Activated T-helper 2 cell treated with anti-CD3 and anti-CD28 coated beads, Interferon-gamma antibody, Interleukin-2, Interleukin-4, amounts not matched to agents 10 μg/mL and 5 μg/mL and 100 μg/mL, durations not matched to agents 14 hours and 24 hours and 36 hours (primary cell): Measurements from ENCODE around the gene ACOT13. TPM values are rescaled to one million over a fixed set of nuclear protein-coding genes. Genes with fewer than 3 reads are reported as not detected.
"Not testable (repeated sequence)": the region's sequence is repeated elsewhere in the genome, so short reads cannot be mapped to it uniquely, and the experiment has no call there.

ENCODE experiments used
- DNase-seq: peaks from one replicate; pipeline ENCODE4 v3.0.0; 2021; ENCODE audit warnings: low spot score
- H3K27ac Mint-ChIP-seq: one replicate; pipeline ENCODE4 v1.8.0; 2021; ENCODE audit warnings: mixed read lengths
- H3K27me3 Mint-ChIP-seq: one replicate; pipeline ENCODE4 v1.8.0; 2021; ENCODE audit warnings: low read depth, mixed read lengths
- H3K36me3 Mint-ChIP-seq: one replicate; pipeline ENCODE4 v1.8.0; 2021; ENCODE audit warnings: low read depth, mixed read lengths
- H3K4me1 Mint-ChIP-seq: one replicate; pipeline ENCODE4 v1.8.0; 2021; ENCODE audit warnings: low read depth, mixed read lengths
- H3K4me3 Mint-ChIP-seq: one replicate; pipeline ENCODE4 v1.8.0; 2021; ENCODE audit warnings: low read depth, mild to moderate bottlenecking, moderate library complexity, mixed read lengths
- H3K9me3 Mint-ChIP-seq: one replicate; pipeline ENCODE4 v1.8.0; 2021; ENCODE audit warnings: mixed read lengths
- intact Hi-C: fragments of 100-400 bp; cut with micrococcal nuclease; formaldehyde crosslinking; loops from one replicate; pipeline ENCODE4 v1.15.1; 2023
- total RNA-seq: library from RNA; stranded (reverse); gene quantifications from 2 replicates; pipeline ENCODE4 v1.2.3, GENCODE V29; 2022

Gene ACOT13
- total RNA-seq, 1 donor from 2014 or later: 36.6 TPM

DNA sequence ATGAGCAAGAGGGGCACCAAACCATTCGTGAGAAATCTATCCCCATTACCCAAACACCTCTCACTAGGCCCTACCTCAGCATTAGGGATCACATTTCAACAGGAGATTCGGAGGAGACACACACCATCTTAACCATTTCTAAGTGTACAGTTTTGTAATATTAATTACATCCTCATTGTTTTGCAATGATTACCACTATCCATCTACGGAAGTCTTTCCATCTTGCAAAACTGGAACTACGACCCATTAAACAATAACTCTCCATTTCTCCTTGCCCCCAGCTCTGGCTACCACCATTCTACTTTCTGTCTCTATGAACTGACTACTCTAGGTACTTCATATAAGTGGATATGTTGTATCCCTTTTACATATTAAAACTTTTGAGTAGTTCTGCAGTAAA, 20.1 kb downstream of the ACOT13 start:
- Mint-ChIP-seq H3K4me1 (peaks cover 10% of the 10 kb centered on the region), H3K9me3 (no peaks in the 10 kb centered on the region), H3K27me3 (no peaks in the 10 kb centered on the region), H3K27ac (no peak overlapping the region), H3K4me3 (no peak overlapping the region), H3K36me3 (peaks cover 5% of the 10 kb centered on the region)
- no peak for DNase-seq
- intact Hi-C loops: no loop called here

DNA sequence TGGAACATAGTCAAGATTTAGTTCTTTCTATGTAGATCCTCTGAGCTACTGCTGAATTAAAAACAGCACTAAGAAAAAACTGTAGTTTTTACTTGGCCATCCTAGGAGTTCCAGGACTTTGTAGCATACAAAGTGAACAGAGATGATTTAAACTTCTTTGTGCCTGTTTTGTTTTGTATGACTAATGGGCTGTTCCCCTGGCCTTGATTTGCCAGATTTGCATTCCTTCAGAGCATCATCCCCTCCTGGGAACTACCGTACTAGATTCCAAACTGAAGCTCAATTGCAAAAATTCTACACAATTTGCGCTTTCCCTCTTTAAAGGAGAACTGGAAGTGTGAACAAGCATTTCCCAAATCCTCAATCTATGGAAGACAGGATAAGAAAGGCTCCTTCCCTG, 23.1 kb downstream of the ACOT13 start:
- Mint-ChIP-seq H3K4me1 (peaks cover 14% of the 10 kb centered on the region), H3K27ac (no peak overlapping the region), H3K9me3 (no peaks in the 10 kb centered on the region), H3K4me3 (no peak overlapping the region), H3K27me3 (no peaks in the 10 kb centered on the region), H3K36me3 (peaks cover 5% of the 10 kb centered on the region)
- DNase-seq: no peak
- intact Hi-C loops: loop anchor here (10.0 kb wide), 2 partner anchors 195 to 405 kb away; partner anchors contain the start of gene ALDH5A1

DNA sequence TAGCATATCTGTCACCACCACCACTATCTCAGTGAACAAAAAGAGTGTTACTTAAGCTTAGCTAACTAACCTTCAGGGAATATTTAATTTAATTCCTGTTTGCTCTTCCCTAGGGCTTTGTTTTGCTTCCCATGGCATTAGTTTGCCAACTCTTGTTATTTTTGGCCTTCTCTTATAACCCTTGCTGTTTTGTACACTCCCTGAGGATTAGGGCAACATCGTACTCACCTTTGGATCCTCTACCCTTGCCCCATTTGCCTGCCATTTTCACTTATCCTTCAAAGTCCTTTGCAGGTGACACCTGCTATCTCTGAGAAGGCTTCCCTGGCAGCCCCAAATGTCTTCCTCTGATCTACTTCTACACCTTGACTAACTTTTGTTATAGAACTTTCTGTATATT, 23.7 kb downstream of the ACOT13 start:
- no peaks in the 10 kb centered on the region for H3K27me3 Mint-ChIP-seq
- H3K27ac Mint-ChIP-seq: no peak overlapping the region
- peaks cover 5% of the 10 kb centered on the region for H3K36me3 Mint-ChIP-seq

DNA sequence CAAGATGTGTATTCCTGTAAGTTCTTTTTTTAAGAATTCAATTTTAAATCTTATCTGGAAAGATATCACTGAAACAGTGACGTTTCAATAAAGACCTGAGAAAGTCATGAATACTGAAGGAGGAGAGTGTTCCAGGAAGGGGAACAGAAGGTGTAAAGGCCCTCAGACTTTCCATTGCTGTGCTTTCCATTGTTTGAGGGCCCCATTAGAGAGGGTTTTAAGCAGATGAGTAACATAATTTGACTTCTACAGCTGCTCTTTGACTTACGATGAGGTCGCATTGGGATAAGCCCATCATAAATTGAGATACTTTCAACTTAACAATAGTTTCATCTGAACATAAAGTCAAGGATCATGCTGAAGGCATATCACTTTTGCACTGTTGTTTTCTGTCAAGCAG, 24.7 kb downstream of the ACOT13 start:
- no peak for DNase-seq
- Mint-ChIP-seq H3K4me1 (peaks cover 20% of the 10 kb centered on the region), H3K4me3 (no peak overlapping the region), H3K27ac (no peak overlapping the region), H3K36me3 (peaks cover 5% of the 10 kb centered on the region), H3K9me3 (no peaks in the 10 kb centered on the region), H3K27me3 (no peaks in the 10 kb centered on the region)
- intact Hi-C loops: loop anchor here (10.0 kb wide), 2 partner anchors 197 to 407 kb away; partner anchors contain the start of gene ALDH5A1

More for the DNA sequence above, 23.7 kb downstream of the ACOT13 start:
- intact Hi-C loops: loop anchor here (10.0 kb wide), 2 partner anchors 196 to 406 kb away; partner anchors contain the start of gene ALDH5A1
- H3K9me3 Mint-ChIP-seq: no peaks in the 10 kb centered on the region
- peaks cover 15% of the 10 kb centered on the region for H3K4me1 Mint-ChIP-seq
- no peak for DNase-seq
- H3K4me3 Mint-ChIP-seq: no peak overlapping the region

DNA sequence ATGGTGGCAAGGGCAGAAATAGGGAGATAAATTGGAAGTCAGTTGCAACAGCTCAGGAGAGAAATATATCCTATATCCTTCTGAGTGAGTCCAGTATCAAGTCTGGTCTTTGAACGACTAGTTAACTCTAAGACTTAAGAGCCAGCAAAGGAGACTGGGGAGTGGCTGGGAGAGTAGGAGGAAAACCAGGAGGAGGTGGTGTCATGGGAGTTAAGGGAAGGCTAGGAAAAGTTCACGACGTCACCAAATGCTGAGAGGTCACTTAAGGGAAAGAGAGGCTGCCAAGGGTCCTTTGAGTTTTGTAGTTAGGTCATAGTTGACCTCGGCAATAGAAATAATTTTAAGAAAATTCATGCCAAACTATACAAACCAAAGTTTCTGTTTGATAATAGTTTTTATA, 25.1 kb downstream of the ACOT13 start:
- peak overlapping the region; percentile 36 for H3K27ac Mint-ChIP-seq
- no peak for DNase-seq
- H3K4me3 Mint-ChIP-seq: no peak overlapping the region
- no peaks in the 10 kb centered on the region for H3K27me3 Mint-ChIP-seq
- peaks cover 20% of the 10 kb centered on the region for H3K4me1 Mint-ChIP-seq
- intact Hi-C loops: loop anchor here (10.0 kb wide), 2 partner anchors 197 to 407 kb away; partner anchors contain the start of gene ALDH5A1
- no peaks in the 10 kb centered on the region for H3K9me3 Mint-ChIP-seq
- H3K36me3 Mint-ChIP-seq: peaks cover 5% of the 10 kb centered on the region

DNA sequence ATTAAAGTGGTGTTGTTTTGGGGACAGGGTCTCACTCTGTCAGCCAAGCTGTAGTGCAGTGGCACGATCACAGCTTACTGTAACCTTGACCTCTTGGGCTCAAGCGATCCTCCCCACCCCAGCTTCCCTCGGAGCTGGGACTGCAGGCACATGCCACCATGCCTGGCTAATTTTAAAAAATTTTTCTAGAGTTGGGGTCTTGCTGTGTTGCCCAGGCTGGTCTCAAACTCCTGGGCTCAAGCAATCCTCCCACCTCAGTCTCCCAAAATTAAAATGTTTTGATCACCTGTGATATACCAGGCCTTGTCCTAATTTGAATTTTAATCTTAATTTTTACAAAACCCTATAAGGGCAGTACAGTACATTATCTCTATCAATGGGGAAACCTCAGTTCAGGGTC, 25.5 kb downstream of the ACOT13 start:
- intact Hi-C loops: loop anchor here (10.0 kb wide), 2 partner anchors 198 to 408 kb away; partner anchors contain the start of gene ALDH5A1
- peaks cover 20% of the 10 kb centered on the region for H3K4me1 Mint-ChIP-seq
- no peak for DNase-seq
- H3K9me3 Mint-ChIP-seq: no peaks in the 10 kb centered on the region
- no peaks in the 10 kb centered on the region for H3K27me3 Mint-ChIP-seq
- no peak overlapping the region for H3K4me3 Mint-ChIP-seq
- H3K27ac Mint-ChIP-seq: no peak overlapping the region
- peaks cover 1% of the 10 kb centered on the region for H3K36me3 Mint-ChIP-seq

DNA sequence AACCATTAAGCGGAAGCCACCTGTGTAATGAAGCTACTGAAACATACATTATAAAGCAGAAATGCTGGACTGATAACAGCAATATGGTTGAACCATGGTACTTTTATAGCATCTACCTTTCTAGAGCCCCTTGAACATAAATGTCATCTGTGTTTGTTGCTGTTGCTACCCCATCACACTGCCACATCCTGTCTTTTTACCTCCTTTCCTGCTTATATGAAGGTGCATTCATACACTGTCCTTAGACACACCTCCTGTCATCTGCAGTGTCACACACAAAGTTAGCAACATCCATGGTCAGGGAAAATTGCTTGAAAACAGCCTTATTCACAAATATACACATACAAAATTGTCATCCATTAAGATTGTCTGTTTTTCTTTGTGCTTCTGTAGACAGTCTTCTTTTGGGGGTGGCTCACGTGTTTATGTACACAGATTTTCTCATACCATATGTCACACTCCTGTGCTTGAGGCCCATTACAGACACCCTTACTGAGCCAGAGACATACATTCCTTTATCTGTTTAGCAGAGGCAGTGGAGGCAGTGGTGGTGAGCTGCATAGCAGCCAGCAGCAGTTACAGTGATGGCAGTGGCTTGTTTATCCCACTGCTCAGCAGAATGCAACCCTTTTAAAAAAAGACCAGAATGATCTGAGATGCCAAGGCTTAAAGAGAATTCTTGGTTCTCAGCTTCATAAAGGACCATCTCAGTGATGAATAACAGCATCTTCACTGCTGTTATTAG, 26.1 kb downstream of the ACOT13 start:
- DNase-seq: no peak
- H3K27ac Mint-ChIP-seq: no peak overlapping the region
- H3K9me3 Mint-ChIP-seq: no peaks in the 10 kb centered on the region
- H3K27me3 Mint-ChIP-seq: no peaks in the 10 kb centered on the region
- intact Hi-C loops: loop anchor here (10.0 kb wide), 2 partner anchors 198 to 408 kb away; partner anchors contain the start of gene ALDH5A1
- H3K4me1 Mint-ChIP-seq: peaks cover 20% of the 10 kb centered on the region
- no peak overlapping the region for H3K4me3 Mint-ChIP-seq
- no peaks in the 10 kb centered on the region for H3K36me3 Mint-ChIP-seq

DNA sequence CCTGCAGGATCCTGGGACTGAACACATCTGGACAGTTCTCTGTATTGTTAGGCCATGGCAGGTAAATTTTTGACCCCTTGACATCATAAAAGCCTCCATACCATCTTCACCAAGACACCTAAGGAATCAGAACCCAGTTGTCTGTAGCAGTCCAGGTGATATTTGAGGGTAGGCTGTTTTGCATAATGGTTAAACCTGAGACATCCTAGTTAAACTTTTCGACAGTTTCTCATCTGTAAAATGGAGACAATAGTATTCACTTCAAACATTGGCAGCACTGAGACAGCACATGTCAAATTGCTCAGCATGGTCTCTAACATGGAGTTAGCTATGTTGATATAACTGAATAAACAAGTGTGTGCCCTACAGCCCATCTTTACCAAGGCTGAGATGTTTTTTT, 27.3 kb downstream of the ACOT13 start:
- no peaks in the 10 kb centered on the region for H3K27me3 Mint-ChIP-seq
- no peak for DNase-seq
- intact Hi-C loops: loop anchor here (10.0 kb wide), 2 partner anchors 199 to 409 kb away; partner anchors contain the start of gene ALDH5A1
- H3K9me3 Mint-ChIP-seq: no peaks in the 10 kb centered on the region
- no peak overlapping the region for H3K27ac Mint-ChIP-seq
- peaks cover 20% of the 10 kb centered on the region for H3K4me1 Mint-ChIP-seq
- H3K4me3 Mint-ChIP-seq: no peak overlapping the region
- H3K36me3 Mint-ChIP-seq: peaks cover 3% of the 10 kb centered on the region

DNA sequence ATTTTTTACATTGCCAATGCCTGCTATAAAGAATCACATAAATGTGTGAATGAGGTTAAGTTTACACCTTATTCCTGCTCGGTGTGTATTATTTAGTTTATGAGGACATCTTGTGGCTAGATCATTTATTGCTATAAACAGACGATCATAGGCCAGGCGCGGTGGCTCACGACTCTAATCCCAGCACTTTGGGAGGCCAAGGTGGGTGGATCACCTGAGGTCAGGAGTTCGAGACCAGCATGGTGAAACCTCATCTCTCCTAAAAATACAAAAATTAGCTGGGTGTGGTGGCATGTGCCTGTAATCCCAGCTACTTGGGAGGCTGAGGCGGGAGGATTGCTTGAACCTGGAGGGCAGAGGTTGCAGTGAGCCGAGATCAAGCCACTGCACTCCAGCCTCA, 28.8 kb downstream of the ACOT13 start:
- not testable (repeated sequence) for DNase-seq, H3K4me3 Mint-ChIP-seq, H3K27me3 Mint-ChIP-seq, H3K27ac Mint-ChIP-seq, H3K9me3 Mint-ChIP-seq
- Mint-ChIP-seq H3K36me3 (peaks cover 13% of the 10 kb centered on the region), H3K4me1 (peaks cover 22% of the 10 kb centered on the region)
- intact Hi-C loops: loop anchor here (1.0 to 10.0 kb wide), 5 partner anchors 29 to 411 kb away; partner anchors contain the start of genes ALDH5A1 and TDP2

DNA sequence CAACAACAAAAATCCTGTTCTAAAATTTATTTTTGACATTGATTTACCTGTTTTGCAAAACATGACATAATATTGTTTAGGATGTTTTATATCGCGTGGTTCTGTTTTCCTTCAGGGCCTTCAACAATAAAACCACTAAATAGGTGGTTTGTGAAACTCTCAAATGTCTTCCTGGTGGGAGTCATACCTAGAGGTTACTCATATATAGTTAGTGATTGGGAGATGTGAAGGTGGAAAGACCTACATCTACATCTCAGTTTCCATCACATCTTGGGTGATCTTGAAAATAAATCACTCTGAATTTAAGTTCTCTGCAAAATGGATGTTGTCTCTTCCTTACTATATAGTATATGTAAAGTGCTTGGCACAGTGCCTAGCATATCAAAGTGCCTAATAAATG, 29.2 kb downstream of the ACOT13 start:
- Mint-ChIP-seq H3K36me3 (peaks cover 18% of the 10 kb centered on the region), H3K4me1 (peaks cover 24% of the 10 kb centered on the region), H3K27ac (peak overlapping the region; percentile 1), H3K9me3 (no peaks in the 10 kb centered on the region), H3K27me3 (no peaks in the 10 kb centered on the region), H3K4me3 (no peak overlapping the region)
- no peak for DNase-seq
- intact Hi-C loops: loop anchor here (1.0 to 10.0 kb wide), 4 partner anchors 30 to 411 kb away; partner anchors contain the start of genes ALDH5A1 and TDP2

DNA sequence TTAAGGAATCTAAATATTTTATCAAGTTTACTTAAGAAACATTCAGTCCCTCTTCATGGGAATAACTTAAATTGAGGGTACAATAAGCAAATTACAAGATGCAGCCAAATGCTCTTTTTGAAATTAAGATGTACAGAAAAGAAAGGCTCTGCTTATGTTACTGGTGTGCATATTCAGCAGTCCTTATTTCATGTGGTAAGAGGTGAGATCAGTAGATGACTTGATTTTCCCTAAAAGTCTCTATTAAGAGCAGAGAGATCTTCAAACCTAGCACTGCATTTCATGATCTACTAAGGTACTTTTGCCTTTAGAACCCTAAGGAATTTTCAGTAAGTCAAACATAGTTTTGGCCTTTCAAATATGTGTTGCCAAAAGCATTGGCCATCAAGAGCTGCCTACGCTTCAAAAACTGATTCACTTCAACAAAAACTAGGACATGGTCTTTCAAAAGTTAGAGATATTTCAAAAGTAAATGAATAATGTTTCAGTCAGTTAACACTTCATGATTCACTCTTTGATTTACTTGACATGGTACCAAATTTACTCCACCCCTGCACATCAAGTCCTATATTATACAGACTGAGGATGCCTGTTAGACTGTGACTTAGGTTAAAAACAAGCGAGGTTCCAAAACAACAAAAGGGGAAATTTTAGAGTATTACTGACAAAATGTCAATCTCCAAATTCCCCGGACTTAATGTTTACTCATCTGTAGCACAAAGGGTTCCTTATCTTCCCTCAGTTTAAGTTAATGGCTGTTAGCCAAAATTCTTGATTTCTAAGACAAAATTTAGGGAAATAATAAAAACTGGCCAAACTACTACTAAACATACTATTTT, 32.9 kb downstream of the ACOT13 start:
- Mint-ChIP-seq H3K27me3 (no peaks in the 10 kb centered on the region), H3K4me3 (no peak overlapping the region), H3K9me3 (no peaks in the 10 kb centered on the region), H3K27ac (peak overlapping the region; percentile 60), H3K4me1 (peaks cover 14% of the 10 kb centered on the region), H3K36me3 (peaks cover 47% of the 10 kb centered on the region)
- DNase-seq: no peak
- intact Hi-C loops: loop anchor here (5.0 to 10.0 kb wide), 3 partner anchors 205 to 415 kb away; partner anchors contain the start of gene ALDH5A1

DNA sequence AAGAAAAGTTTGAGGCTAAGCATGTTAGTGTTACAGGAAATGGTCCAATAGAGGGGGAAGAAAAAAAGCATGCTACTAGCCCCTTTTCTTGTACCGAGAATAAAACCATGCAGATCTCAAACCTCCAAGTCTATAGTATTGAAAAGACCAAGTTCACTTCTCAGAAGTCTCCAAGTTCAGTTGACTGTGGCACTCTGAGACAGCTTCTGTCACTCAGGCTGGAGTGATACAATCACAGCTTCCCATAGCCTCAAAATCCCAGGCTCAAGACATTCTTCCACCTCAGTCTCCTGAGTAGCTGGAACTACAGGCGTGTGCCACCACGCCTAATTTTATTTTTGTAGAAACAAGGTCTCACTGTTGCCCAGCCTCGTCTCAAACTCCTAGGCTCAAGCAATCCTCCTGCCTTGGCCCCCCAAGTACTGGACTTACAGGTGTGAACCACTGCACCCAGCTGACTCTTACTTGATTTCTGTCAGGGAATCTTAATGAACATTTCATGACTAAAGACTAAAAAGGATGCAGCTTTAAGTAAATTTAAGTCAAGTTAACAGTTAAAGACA, 35.9 kb downstream of the ACOT13 start:
- no peaks in the 10 kb centered on the region for H3K27me3 Mint-ChIP-seq
- no peak overlapping the region for H3K27ac Mint-ChIP-seq
- H3K4me3 Mint-ChIP-seq: no peak overlapping the region
- peaks cover 11% of the 10 kb centered on the region for H3K4me1 Mint-ChIP-seq
- H3K36me3 Mint-ChIP-seq: peaks cover 75% of the 10 kb centered on the region
- no peaks in the 10 kb centered on the region for H3K9me3 Mint-ChIP-seq
- intact Hi-C loops: no loop called here
- no peak for DNase-seq
